NCI-H187 (cell line): ENCODE measurements around the gene ZNF385A.

Experiments
- DNase-seq, 2 experiments: peaks; one replicate each; lab custom pipeline; 2025; lab: John Stamatoyannopoulos, UW

The ZNF385A gene

DNA sequence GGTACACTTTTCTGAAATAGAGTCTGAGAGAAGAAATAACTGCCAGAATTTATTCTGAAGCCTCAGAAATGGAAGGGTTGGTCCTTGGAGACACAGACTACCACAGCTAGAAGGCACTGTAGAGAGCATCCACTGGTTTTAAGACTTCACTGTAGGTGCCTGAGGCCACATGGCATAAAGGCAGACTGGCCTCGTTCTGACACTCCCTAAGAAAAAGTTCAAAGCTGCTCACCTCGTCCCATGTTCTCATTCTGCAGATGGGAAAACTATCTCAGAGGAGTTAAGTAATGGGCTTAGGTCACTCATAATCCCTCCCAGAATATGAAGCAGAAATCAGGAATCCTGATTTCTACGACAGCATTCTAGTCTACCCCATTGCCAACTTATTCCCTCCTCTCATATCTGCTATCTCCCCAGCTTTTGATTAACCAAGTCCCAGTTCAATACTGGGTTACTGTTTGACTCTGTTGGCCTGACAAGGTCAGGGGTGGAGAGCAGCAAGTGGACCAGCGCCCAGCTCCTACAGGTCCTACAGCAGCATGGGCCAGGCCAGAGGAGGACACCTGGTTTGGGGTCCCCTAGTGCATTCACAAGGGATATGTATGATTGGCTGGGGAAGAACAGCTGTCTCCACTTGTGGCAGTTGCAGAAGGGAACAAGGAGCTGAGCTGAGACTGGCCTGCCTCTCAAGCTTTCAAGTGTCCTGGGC is 30.8 kb upstream of the ZNF385A start:
- DNase-seq, result no peak

DNA sequence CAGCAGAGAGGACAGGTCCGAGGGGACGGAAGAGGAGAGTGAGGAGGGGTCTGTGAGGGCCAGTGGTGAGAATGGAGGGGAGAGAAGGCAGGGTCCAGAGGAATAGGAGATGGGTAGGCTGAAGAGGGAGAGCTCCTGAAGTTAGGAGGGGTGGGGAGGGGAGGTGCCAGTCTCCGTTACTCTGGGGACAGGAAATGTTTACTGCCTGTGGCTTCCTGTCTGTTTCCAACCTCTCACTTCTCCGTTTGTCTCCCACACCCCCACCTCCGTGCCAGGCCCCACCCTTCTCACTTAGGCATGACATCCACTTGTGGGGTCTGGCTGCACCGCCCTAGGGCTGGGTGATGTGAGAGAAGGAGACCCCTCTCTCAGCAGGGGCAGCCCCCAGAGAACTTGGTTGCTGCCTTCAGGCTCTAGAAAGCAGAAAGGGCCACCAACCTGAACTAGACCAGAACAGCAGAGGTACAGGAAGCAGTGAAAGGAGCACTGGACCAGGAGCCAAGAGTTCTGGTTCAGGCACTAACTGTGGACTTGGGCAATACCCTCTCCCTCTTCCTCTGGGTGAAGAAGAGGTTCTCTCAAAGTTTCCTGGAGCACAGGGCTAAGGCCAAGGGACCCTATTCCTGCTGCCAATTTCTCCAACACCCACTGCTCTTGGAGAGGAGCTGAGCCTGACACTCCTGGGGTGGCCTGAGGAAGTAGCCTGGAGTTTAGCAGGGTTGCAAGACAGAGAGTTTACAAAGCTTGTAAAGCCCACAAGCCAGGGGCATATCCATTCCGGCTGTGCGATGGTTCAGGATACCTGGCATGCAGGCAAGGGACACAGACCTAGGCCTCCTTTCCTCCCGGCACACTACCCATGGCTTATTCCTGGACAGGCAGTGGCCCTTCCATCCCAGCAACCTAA is 29.0 kb upstream of the ZNF385A start:
- no peak for DNase-seq

DNA sequence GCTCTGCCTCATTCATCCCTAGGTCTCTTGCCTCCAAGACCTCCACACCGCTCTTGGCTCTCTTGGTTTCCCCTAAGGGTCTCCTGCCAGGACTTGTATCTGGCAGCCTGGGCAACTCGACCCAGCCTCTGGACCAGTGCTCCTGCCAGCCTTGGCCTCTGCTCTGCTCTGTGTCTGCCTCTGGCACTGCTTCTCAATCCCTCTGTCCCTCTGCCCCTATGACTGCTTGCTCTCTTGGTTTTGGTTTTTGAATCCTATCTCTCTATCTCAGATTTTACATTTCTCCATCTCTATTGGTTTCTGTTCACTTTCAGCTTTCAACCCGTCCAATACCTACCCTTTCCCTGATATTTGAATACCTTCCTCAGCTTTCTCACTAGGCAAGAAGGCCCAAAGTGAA is 28.3 kb upstream of the ZNF385A start:
- no peak for DNase-seq

DNA sequence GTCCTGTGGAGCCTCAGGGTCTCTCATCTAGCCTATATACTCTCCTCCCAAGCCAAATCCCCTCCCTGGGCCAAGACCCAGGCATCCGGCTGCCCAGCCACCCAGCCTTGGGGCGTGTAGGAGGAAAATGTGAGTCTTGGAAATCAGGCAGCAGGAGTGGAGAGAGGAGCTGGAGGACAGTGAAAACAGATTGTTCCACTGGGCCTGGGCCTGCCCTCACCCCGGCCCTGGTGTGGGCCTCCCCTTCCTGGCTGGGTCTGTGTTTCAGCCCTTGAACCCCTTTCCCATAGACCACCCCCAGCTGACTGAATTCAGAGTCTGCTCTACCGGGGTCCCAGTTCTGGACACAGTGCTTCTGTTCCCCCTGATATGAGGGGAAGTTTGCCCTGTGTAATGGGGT is 27.8 kb upstream of the ZNF385A start:
- no peak for DNase-seq

DNA sequence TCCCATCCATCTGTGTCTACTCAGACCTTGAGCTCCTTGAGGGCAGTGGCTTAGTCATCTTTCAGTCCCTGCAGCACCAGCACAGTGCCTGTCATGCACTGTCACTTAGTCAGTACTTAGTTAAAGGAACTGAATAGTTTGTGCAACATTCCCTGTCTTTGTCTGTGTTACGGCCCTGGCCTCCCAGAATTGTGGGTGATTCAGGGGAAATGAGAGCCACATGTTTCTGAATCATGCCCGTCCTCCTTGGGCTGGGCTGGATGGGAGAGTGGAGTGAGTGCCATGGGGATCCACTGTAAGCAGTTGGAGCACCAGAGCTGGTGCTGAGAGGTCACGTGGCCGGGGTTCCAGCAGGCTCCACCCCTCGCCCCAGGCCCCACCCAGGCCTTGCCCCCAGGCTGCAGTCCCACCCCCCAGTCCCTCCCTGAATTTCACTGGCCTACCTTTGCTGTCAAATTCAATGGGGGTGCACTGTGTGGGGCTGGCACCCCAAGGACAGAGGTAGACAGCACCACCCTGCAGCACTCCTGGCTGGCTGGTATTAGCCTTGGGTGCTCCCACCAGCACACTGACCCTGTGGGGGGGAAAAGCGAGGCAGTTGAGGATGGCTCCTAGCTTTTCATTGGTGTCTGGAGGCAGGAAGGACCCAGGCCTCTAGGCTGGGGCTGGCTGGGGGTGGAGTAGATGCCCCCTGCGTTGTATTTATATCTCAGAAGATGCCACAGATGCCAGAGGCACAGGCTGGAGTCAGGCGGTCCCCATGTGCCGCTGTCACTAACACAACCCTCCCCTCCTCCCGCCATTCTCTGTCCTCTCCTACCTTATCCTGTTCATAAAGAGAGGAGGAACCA is 27.1 kb upstream of the ZNF385A start:
- no peak for DNase-seq

DNA sequence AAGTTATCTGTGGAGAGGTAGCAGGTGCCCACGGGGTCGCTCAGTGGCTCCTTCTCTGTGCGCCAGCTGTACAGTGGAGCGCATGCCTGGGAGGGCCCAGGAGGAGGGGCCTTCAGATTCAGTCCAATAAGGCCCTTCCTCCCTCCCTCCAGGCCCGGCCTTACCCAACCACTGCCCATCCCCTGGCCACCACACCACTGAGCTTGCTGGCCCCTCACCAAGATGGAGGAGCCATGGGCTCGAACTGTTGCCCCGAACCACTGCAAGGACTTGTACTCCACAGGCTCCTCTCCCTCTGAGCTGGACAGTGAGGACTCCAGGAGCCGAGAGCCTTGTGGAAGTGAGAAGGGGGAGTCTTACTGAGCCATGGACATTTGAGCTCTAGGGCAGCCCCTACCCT is 24.7 kb upstream of the ZNF385A start:
- no peak for DNase-seq

DNA sequence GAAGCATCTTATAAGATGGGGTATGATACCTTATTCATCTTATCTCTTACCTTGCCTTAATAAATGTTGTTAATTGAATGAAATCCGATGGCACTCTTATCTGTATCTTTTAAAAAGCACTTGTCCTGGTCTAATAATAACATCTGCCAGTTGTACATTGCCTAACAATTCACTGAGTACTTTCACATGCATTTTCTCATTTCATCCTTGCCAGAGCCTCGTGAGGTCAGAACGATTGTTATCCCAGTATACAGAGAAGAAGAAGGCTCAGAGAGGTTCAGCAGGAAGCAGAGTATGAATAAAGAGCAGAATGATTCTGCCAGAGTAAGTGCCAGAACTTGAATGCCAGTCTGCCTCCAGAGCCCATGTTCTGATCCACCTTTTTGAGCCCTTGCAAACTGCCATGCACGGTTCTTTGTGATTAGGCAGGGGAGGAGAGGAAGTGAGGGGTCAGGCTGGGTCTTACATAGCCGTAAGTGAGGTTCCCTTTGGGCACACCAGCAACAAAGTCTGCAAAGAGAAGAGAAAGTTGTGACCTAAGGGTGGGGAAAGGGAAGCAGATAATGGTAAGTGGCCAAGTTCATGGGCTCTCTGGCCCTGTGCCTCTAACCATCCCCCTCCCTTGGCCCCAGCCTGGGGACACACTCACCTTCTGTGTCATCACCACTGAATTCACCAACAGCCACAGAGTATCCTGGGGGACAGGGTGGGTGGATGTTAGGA is 22.8 kb upstream of the ZNF385A start:
- DNase-seq, result no peak

DNA sequence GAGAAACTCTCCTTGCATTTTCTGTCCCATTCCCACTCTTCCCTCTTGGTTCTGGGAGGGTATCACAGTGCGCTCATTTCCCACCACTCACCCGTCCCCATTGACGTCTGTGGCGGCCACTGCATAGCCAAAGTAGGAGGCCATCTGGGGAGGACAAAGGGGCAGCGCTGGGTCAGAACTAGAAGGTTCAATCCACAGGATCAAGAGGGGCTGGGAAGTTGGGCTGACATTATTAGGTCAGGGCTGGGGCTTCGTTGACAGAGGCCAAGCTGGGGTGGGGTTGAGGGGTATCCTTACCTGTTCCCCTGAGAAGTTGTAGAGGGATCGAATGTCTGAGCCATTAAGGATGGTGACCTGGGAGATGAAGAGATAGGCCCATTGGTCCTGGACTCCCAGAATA is 21.0 kb upstream of the ZNF385A start:
- DNase-seq, result no peak

DNA sequence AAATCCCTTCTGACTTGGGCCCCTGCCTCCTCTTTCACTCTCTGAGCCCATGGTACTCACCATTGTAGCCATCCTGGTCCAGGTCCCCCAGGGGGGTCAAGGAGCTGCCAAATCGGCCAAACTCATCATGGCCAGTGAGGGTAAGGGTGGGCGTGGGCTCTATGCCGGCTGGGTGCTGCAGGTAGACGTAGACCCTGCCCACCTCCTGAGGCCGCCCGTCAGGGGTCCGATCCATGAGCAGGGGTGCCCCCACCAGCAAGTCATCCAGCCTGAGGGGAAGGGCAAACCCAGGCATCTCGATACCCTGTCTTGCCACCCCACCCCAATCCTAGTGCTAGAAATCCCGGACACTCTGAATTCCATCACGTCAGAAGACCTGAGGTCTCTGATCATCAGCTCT is 20.6 kb upstream of the ZNF385A start:
- DNase-seq, result no peak

DNA sequence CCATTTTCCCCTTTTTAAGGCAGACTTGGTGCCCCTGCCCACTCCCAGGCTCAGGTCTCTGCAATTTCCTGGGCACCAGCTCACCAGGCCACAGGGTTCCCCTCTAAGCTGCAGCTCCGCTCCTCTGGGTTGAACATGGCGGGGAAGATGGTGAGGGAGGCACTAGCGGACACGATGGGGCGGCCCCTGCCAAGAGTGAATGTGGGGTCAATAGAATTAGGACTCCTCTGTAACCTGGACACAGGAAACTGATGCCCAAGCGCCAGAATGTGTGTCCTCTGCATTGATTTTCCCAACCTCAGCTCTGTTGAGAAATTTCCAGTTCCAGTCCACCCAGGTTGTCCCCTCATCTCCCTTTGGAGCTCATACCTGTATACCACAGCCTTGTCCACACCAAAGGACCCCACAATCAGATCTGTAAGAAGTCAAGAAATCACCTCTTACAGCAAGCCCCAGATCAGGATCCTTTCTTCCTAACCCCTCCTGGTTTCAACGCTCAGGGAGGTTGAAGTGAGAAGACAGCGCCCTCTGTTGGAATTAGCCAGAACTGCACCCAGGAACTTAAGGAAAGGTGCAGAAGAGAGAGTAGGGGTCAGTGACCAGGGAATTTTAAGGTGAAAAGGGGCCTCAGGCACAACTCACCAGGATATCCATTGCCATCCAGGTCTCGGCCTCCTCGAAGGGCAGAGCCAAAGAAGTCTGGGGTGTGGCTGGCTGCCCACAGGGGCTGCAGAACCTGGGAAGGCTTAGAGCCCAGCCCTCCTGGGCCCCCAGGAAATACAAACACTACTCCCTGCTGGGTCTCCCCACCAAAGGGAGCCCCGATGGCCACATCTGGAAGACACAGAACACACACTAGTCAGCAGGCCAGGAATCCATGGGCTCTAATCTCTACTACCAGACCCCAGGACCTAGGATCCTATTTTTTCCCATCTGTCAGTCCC is 19.8 kb upstream of the ZNF385A start:
- no peak for DNase-seq

DNA sequence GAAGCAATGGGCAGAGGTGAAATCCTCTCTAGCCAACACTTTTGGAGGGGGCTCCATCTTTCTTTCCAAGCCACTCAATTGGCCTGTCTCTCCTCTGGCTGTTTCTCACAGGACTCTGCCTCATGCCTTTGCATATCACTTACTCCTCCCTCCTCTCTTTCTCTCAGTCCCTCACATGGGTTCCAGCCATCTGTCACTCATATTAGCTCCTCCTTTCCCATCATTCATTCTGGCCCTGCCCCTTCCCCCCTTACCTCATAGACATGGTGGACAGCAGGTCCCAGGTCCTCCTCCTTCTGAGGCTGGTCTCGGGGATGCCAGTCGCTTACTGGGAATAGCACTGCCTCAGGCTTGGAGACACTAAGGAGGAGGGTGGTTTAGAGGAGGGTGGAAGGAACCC is 16.6 kb upstream of the ZNF385A start:
- DNase-seq, result no peak

DNA sequence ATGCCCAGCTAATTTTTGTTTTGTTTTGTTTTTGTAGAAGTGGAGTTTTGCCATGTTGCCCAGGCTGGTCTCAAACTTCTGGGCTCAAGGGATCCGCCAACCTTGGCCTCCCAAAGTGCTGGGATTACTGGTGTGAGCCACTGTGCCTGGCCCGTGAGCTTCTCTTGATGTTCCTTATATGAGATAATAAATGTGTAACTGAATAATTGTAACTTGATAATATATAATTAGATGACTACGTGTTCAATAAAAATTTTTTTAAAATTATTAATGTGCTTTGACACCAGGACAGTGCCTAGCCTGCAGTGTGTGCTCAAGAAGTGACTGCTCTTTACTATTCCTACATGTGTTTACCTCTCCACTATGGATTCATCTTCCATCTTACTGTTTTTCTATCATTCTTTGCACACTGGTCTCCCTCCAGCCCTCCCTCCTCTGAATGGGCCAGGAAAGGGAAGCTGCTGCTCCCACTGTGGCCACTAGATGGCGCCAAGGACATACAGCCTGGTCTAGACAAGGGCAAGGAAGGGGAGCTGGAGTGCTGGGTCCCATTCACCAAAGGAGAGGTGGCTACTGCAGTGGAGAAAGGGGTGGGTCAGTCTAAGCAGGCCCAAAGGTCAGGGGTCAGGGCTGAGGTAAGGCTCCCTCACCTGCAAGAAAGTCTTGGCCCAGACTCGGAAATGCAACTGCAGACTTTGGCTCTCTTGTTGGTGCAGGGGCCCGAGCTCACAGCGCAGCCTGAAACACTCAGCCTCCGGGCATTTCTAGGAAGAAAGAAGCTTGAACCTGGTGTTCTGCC is 14.7 kb upstream of the ZNF385A start:
- peak; percentile 68 to 77 for DNase-seq

DNA sequence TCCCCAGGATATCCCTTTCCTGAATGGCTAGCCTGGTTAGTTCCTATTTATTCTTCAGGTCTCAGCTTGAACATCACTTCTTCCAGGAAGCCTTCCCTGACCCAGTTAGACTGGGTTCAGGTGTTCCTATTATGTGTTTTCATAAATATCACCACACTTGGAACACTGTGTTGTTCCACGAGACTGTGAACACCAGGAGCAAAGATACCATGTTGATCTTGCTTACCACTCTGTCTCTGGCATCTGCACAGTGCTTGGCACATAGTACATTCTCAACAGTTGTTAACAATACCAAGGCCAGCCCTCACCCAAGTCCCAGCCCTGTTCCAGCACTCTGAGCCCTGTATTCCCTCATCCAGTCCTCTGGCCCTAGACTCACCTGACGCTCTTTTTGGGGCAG is 13.7 kb upstream of the ZNF385A start:
- no peak for DNase-seq

DNA sequence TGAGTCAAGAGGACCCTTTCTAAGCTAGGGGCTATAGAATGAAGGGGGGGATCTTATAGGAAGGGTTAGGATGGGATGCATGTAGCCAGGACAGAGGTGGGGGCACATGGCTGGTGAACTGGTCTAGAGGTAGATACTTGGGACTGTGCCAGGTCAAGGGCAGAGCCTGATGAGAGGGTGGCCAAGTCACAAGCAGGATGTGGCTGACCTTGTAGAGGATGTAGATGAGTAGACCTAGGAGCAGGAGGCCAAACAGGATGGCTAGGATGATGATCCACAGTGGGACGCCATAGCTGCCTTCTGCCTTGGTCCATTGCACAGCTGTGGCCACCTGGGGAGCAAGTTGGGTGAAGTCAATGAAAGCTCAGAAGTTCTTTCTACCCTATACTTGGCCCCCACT is 12.6 kb upstream of the ZNF385A start:
- DNase-seq, result no peak

DNA sequence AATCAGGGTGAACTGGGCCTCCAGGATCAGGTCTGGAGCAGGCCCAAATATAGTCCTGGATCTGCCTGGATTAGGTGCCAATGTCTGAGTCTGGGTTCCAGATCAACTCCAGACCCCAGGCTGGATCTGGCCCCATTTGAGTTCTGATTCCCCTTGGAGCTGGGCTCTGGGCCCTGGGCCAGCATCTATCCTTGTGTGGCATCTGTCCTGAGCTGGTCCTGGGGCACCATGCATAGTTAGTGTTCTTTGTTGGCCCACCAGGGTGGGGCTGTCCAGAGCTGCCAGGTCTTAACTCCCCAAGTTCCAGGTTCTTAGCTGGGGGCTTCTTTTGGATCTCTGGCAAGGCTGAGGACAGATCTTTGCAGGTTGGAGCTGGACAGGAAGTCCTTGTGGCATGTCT is 11.0 kb upstream of the ZNF385A start:
- no peak for DNase-seq

DNA sequence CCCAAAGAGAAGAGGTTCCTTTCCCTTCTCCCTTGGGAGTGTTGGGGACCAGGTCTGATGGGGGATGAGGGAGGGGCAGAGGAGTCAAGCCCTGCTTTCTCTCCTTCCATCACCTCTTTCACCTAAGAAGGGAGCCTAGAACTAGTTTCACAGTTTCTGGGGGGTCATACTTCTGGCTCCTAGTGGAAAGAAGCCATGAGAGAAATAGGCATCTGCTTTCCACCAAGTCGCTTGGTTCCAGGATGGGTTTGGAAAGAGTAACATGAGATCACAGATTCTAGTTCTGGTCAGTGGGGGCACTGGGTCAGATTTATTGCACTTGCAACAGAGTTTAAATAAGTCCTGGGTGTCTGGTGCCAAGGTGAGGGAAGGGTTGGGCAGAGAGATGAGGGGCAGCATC is 10.5 kb upstream of the ZNF385A start:
- no peak for DNase-seq

DNA sequence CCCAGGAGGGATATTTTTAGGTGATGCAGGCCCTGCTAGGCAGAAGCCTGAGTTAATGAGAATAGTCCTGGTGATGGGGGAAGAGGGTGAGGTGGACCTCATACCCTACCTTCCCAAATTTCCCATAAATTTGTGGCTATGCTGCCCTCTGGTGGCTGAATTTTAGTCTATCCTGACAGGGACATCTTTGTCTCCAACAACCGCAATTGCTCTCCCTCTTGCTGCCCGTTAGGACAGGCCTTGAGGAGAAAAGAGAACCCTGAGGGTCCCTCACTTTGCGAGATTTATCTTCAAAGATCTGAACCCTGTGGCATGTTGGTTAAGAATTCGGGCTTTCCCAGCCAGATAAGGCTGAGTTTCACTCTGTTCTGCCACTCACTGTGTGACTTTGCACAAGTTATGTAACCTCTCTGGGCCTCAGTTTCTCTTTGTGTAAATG is 9.8 kb upstream of the ZNF385A start:
- peak; percentile 22 to 37 for DNase-seq

DNA sequence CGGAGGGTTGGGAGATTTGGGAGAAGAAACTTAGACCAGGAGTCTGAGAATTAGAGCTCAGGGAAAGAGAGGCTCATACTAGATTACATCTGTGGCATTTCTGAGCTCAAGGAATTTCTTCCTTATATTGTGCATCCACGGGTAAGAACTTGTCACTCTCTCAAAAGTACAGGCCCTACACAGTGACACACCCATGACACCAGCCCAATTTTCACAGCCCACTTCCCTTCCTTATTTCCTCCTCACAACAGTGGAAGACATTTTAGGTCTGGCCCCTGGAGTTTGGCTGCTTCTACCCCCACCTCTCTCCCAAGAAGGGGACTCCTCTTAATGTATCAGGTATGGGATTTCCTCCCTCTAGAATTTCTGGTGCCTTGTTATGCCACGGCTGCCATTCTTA is 9.2 kb upstream of the ZNF385A start:
- no peak for DNase-seq

DNA sequence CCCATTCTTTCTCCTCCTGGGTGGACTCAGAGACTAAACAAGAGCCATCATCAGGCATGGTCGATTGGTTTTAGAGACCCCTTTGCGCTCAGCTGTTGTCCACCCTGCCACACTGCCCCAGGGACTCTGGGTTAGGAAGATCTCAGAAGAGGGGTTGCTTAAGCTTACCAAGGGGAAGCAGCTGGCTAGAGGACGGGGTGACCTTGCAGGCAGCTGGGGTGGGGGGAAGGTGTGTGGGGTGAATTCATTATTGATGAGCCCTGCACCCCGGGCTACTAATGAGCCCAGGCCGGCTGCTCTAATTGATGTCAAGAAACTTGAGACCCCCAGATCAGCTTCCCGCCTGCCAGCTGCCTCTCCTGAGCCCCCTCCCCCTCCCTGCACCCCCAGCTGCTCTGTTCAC is 8.7 kb upstream of the ZNF385A start:
- DNase-seq, result no peak
